ENCODE data around the gene PPP1R14B.

DNA sequence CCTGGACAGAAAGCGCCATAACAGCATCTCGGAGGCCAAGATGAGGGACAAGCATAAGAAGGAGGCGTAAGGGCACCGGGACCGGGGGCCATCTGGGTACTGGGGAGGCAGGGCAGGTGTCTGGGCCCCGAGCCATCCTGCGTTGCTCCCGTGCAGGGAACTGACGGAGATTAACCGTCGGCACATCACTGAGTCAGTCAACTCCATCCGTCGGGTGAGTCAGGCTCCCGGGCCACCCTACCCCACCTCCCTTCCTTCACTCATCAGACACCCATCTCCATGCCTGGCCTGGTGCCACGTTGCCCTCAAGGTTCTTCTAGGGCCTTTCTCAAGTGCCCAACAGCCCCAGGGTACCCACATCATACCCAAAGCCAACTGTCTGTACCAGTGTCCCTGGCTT, 19.6 kb upstream of the PPP1R14B start:
- TF ChIP-seq POLR2AphosphoS5 (IDR thresholded peaks at IDR 0.05; ENCODE audit: borderline replicate concordance, low read depth, low read length) (no peak), EZH2 (IDR thresholded peaks at IDR 0.05) (no peak)
